ENCODE data around the gene BCL11A. TPM values are rescaled to one million over a fixed set of nuclear protein-coding genes. Genes with fewer than 3 reads are reported as not detected.

Gene BCL11A
- total RNA-seq, 1 donor, result 65.4 TPM

DNA sequence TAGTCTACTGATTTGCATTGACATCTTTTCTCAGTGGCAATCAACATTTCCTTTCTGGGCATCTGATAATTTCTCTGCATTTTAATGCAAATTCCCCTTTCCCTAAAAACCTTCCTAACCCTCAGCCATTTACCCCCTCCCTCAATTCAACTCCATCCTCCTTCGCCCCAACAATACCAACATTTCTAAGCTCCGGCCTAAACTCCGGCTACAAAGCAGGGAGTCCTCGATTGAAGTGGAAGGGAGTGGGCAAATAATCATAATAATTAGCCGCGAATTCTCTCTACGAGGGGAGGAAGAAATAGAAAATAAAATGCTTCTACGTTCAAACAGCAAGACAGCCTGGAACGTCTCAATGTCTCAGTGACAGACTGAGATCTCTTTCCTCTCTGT is 4.6 kb downstream of the BCL11A start:
- no peak for DNase-seq (ENCODE audit: low read depth in 2 of 3, low spot score in 2 of 3)

DNA sequence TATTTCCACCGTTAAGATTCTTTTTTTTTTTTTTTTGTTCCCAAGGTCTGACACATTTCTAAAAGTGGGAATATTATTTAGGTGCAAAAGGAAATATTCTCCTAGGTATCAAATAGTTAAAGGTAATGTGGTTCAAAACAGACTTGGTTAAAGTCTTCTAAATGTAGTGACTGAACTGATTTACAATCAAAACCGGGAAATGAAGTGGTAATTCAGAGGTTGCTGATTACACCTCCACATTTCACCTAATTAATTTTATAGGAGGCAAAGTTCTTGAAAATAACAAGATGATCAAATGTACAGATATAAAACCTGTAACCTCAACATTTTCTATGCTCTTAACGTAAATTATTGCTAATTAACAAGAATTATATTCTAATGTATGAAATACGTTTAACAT is 5.1 kb downstream of the BCL11A start:
- DNase-seq (ENCODE audit: low read depth in 2 of 3, low spot score in 2 of 3), result no peak

DNA sequence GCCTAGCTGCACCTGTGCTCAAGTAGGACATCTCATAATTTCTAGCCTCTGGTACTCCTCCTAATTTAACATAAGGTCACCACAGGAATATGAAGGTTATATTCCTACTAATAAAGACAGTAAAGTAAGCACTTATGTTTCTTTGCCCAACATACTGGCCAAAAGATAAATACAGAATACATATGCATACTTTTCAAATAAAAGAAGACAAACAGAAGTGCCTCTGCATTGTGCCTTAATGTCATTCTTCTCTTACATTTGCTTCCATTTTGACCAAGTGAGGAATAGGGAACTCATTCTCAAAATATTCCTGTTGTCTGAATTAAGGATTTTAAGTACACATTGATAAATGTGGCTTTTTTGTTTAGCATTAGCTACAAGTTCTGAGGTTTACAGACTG is 5.6 kb downstream of the BCL11A start:
- DNase-seq (ENCODE audit: low read depth in 2 of 3, low spot score in 2 of 3), result no peak

DNA sequence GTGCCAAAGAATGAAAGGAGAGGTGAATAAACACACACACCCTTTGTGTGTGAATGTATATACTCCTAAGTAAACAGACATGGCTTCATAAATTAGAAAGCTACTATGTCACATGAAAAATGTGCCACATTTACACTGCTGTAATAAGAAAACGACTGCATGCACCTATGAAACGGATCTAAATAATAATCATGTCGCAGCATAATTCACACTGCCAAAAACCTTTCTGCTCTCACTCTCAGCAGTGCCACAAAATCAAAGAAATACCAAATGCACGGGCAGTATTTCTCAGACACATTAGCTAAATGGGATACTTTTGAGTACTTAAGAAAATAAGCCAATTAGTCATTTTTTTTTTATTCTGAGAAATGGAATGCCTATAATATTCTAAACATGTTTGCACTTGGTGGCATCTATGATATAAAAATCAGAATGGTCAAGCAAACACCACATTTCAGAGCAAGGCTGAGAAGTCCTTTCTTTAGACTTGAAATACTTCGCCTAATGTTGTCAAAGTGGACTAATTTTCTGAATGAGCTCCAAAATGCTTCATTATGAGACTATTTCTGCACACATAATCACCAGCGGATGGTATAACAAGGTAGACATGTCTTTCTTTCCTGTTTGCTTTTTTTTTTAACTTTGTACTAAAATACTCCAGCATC is 6.6 kb downstream of the BCL11A start:
- no peak for DNase-seq (ENCODE audit: low read depth in 2 of 3, low spot score in 2 of 3)

DNA sequence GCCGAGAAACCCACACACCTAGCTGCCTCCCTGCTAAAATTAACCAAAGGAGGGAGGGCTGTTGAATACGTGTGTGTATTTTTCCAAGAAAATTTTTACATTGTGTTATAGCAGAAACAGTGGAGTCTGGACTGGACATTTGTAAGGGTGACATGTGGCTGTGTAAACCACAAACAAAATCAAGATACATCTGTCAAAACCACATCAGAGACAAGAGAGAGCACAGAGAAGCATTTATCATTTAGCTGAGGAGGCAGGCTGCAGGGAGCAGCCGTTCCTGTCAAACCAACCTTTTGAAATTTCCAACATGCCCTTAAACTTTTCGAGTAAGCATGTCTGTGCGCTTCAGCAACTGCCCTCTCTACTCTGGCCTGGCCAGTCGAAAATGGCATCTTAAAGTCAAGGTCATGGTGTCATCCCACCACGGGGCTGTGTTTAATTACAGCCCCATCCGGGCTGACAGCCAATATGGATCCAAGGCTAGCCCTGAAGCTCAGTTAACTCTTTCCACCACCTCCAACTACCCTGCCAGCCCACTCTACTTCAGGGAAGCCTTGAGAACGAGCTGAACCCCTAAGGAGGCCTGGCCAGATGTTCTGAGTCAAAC is 8.4 kb downstream of the BCL11A start:
- DNase-seq (ENCODE audit: low read depth in 2 of 3, low spot score in 2 of 3), result no peak

DNA sequence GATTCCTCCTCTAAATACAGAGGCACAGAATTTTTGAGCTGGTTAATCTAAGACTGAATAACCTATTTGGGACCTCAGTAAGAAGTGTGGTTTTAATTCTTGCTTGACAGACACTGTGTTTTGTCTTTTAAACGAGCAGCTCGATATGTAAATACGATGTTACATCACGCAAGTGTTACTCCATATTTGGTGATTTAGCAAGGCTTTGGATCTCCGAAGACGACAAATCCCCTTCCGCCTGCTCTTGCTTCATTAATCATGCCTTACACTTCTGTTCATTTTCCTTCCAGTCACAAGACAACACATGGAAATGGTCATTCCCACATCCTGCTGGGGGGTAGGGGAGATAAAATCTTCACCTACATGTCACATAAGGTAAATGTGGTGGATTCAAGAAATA is 9.4 kb downstream of the BCL11A start:
- no peak for DNase-seq (ENCODE audit: low read depth in 2 of 3, low spot score in 2 of 3)

DNA sequence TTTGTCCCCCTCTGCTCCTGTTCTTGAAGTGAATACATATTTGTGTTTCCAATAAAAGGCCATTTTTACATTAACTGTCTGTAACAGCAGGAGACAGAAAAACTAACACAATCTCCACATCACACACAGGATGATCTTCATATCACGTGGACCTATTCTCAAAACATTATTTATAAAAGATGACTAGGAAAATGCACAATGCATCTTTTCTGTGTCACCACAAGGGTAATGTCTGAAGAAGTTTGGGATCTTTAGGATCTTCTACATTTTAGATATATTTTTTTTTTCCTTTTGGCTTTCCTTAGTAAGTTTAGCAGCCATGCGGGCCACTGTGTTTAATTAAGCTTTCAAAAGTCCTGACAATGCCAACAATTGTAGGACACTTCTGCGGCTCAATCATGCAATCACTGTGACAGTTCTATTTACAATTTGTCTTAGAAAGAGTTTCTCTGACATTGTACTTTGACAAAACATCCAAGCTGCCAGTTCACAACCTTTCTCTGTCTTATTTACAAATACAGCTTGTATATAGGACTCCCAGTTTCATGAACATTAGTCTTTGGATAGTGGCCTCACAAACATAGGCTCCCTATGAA is 12.3 kb downstream of the BCL11A start:
- no peak for DNase-seq (ENCODE audit: low read depth in 2 of 3, low spot score in 2 of 3)

DNA sequence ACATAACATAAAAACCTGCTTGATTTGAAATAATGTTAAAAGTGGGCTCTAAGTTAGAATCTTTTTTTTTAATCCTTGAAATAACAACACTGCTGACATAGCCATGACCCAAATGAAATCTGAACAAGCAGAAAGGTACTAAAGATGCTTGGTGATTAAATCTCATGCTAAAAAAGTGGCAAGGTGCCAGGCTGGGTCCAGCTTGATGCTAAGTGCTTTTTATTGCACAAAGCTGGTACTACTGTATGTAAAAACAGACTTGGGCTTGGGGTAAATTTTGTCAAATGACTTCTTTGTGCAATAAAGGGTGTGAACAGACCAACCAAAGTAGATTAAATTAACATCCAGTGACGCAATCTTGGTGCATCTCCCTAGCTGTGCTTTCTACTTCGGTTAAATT is 13.4 kb downstream of the BCL11A start:
- no peak for DNase-seq (ENCODE audit: low read depth in 2 of 3, low spot score in 2 of 3)

DNA sequence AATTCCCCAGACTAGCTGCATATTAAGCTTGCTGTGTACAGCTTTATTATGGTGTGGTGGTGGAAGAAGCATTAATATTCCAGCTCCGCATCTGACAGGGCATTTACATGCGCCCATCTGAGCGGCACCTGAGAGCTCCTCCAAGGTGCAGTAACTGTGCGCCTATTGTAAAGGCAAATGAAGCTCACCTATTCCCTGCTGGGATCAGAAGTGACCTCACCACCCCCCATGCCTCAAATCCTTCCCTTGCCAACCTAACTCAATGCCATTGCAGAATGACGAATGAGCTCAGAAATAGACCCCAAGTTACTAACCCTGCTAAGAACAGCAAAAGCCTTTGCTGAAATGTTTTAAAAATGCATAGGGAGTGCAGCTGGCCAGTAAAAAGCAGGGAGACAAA is 14.3 kb downstream of the BCL11A start:
- no peak for DNase-seq (ENCODE audit: low read depth in 2 of 3, low spot score in 2 of 3)

DNA sequence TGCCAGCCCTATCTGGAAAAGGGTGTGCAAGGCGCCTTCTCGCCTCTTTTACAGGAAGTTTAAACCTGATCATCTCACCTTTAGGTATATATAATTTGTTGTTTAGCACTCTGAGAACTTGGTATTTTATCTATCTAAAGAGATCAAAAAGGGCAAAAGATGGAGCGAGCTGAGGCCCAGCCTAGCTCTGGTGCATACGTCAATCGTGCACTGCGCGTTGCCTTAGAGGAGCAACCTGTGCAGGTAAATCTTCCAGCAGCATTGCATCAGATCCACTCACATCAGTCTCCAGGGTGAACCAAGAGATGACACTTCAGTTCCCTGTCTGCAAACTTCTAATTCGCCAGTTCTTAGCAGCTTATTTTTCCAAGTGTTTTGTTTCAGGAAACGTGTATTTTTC is 15.4 kb downstream of the BCL11A start:
- DNase-seq (ENCODE audit: low read depth in 2 of 3, low spot score in 2 of 3), result no peak

DNA sequence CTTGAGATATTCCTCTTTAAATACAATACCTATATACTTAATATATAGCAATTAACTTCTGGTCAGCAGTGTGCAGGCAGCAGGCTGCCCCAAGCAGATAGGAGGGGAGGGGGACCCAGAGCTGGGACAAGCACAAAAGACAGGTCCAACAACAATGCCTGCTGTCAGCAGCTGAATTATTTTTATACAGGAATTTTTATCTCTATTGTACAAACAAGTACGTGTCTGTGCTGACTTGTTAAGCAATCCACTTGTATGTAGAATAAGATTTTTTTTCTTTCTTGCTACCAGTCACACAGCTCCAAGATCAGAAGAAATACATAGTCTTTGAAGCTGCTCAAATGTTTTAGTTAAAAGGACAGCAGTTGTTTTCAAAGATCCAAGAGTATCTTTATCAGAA is 16.7 kb downstream of the BCL11A start:
- no peak for DNase-seq (ENCODE audit: low read depth in 2 of 3, low spot score in 2 of 3)

DNA sequence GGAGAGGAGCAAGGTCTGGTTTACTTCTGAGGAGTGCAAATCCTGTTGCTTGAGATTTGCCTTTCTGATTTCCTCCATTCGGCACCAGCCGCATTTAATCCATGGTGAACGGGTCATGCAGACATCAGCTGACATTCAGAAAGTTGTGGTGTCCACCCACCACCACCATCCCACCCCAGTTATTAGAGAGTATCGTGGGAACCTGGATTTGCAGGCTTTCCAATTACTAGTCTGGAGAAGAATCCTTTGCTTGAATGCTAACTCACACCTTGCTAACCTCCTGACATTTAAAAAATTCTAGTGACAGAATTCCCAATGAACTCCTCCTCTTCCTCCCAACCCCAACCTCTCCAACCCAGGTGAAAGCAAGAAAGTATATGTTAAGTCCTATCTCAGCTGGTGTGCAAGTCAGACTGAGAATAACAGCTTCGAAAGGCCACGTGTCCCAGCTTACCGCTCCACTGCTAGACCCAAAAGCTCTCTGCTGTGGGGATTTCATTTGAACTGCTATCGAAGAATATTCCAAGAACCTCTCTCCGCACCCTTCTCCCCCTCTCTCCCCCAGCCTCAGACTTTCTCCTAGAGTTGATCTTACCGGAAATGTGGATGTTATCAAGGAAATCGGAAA is 17.7 kb downstream of the BCL11A start:
- no peak for DNase-seq (ENCODE audit: low read depth in 2 of 3, low spot score in 2 of 3)

DNA sequence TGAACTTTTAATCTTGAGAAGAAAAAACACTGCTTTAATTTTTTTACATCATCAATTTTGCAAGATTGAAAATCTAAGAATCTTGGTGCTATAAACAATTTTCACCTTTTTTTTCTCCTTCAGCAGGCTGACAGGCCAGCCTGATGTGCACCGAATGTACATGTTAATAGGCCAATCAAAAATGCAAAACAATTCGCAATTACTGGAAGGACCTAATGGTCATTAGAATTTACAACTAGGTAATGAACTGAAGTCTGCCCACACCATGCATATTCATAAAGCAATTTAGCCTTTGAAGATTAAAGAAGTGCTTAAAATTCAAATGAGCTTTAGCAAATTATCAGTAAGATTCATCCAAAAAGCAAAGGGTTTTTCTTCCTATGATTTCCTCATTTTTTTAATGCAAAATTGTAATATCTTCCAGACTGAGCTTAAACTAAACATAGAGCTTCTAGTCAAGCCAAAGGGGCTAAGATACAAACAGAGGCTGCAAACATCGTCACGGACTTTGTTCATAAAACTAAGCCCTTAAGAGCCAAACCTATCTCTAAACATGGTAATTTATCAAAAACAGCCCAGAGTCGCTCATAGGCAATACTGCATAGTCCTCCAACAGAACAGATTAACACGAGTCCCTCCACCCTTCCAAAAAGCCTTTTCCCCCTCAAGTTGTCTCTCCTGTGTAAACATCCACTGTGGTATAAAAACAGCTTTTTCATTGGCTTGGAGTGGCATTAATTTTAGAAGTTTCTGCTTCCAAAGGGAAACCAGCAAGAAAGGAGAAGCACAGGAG is 18.4 kb downstream of the BCL11A start:
- DNase-seq (ENCODE audit: low read depth in 2 of 3, low spot score in 2 of 3), result no peak

DNA sequence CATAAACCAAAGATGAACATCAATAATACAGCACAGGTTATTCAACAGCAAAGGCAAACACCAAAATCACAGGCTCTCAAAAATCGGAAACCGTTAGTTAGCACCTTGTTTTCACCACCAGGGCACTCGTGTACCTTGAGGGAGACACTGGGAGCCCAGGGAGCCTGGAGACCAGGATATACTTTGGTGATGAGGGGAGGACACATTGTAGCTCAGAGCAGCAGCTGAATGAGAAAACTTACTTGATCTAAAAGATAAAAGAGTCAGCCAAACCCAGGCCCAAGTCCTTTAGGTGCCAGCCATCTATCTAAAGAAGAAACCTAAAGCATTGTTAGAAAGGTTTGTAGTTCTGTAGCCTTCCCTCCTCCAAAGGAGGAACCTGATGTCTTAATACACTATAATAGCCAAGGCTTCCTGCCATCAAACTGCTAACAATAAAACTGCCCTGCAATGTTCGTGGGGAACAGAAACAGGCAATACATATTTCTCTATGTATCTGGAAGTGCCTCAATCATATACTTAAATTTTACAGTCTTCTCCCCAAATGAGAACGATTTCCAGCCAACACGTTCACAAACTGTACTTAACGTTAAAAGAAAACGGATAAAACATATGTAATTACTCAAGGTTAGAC is 19.3 kb downstream of the BCL11A start:
- DNase-seq (ENCODE audit: low read depth in 2 of 3, low spot score in 2 of 3), result peak in 1 of 3 donors; percentile 13

DNA sequence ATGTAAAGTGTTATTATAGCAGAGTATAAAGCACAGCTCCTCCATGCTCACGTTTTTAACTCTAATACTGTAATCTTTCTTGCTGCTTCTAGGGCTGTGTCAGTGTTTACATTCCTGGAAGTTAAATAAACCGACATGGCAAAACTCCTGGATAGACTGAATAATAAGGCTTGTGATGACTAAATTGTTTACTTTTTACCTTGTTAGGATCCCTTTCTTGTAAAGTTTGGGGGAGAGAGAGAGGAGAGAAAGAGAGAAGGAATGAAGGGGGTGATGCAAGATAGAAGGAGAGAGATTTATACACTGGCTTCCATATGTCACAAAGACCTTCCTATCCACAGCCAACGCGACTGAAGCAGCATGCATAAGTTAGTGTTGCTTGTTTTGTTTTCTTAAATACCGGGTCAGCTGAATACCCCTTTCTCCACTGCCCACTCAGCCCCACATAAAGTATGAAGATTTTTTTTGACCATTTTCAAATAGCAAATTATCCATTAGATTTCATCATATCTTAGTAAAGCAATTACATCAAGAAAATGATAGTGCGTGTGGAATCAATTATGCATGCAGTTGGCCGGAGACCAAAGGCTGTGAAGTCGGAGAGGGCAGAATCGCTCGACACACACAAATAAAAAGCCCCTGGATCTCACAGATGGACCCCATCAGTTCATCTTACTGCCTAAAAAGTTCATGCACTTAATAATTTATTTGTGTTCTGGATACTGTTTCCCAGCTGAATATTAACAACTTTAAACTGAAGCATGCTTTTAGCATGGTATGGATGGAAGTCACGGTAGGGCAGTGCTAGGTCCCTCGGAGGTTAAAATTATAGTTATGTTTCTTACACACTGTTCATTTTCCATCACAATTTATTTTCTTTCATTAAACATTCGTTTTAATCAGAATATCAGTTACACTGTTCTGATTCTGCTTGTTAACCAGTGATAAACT is 20.1 kb downstream of the BCL11A start:
- DNase-seq (ENCODE audit: low read depth in 2 of 3, low spot score in 2 of 3), result no peak

DNA sequence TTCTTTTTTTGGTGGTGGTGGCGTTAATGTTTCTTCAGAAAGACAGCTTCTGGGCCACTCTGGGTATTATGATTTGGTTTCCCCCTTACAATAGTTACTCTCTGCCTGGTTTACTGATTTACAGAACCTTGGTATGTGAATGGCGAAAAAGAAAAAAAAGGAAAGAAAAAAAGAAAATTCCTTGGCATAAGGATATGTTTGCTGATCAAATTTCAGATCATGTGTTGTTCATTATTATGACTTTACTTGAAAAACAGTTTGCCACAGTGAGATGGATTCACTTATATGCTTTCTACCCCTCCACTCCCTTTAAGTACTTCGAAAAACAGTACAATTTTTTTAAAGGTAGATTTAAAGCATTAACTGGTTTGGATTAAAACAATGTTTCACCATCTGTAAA is 21.0 kb downstream of the BCL11A start:
- no peak for DNase-seq (ENCODE audit: low read depth in 2 of 3, low spot score in 2 of 3)

DNA sequence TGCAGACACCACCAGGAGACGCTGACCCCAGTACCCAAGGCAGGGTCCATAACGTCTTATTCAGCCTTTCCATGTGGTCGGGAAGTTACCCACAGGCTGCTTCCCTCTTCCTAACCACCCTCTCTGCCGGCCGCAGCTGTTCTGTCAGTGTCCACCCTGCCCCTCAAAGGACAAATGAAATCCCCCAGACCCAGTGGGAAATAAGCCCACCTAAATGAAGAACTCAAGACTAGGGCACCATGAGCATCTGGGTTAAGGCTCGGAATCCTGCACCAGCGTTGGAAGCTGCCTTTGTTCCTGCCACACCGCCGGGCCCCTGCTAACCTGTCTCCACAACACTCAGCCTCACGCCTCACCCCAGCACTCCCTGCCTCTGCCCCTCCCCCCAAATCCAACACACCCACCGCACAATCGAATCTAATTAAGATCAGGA is 21.7 kb downstream of the BCL11A start:
- DNase-seq (ENCODE audit: low read depth in 2 of 3, low spot score in 2 of 3), result no peak

DNA sequence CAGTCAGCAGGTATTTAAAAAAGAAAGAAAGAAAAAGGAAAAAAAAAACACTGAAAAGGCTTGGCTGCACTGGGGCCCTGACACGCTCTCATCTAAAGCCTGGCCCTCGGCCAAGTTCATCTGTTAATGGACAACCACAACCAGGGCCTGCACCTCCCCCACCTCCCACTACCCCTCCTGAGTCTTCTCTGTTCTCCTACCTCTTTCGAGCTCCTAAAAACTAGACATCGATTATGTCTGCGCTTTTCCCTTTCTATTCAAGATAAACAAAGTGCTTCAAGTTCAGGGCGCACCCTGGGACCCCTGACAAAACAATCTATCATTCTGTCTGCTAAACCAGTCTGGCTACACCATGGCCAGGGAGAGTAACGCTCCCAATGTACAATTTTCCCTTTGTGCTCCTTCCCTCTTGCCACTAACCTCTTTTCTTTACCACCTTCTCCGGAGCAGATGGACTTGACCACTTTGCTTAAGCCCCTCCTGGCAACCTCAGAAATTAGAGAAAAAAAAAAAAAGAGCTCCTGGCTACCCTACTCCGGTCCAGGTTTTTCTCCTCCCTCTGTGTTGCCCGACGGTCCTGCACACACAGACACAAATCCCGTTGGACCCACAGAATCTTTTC is 22.7 kb downstream of the BCL11A start:
- peak in 2 of 3 donors; percentile 75 to 88 for DNase-seq (ENCODE audit: low read depth in 2 of 3, low spot score in 2 of 3)

Measured in hematopoietic multipotent progenitor cell (in vitro differentiated cells).